HepG2 (cell line): ENCODE measurements around the gene FAM168A. TPM values are rescaled to one million over a fixed set of nuclear protein-coding genes. Genes with fewer than 3 reads are reported as not detected.

Experiments
- ATAC-seq: fragments of 200-7000 bp; cut with Tn5 transposase; 3 replicates; pipeline ENCODE4 v1.9.1; 2020; ENCODE audit warnings: mild to moderate bottlenecking, moderate library complexity
- BruUV-seq: library from RNA; stranded (reverse); fragments of 400-500 nt; replicated peaks from 2 replicates; lab custom pipeline; 2021; lab: Mats Ljungman, UMichigan
- CTCF ChIA-PET: fragments of 300-600 bp; formaldehyde crosslinking; extraction: SDS; loops from one replicate; lab custom pipeline; 2021; ENCODE audit warnings: low total read pairs, inconsistent platforms, low intra/inter-chr PET ratio; lab: Yijun Ruan, JAX
- POLR2A ChIA-PET: fragments of 350-600 bp; sonication (Branson Sonifier 250); formaldehyde crosslinking; loops from one replicate; lab custom pipeline; 2020; ENCODE audit warnings: antibody characterized with exemption, inconsistent platforms; lab: Yijun Ruan, JAX
- DNase-seq: peaks from one replicate; pipeline ENCODE4 v3.0.0-alpha.2; 2015; ENCODE audit warnings: low spot score
- FAIRE-seq: peaks from 3 replicates; lab custom pipeline; 2011; peaks lifted over from hg19 to GRCh38; lab: Jason Lieb, UNC
- H2AFZ ChIP-seq: one replicate; pipeline ENCODE4 v1.6.1; 2011; ENCODE audit warnings: low read length, inconsistent platforms
- H3K27ac ChIP-seq: fragments of 300-600 bp; 3 replicates; pipeline ENCODE4 v1.8.0; 2011; ENCODE audit warnings: mixed run types, mild to moderate bottlenecking, mixed read lengths, low read length, inconsistent platforms; ENCODE audit not compliant: insufficient read depth; ENCODE audit errors: extremely low read length
- H3K27me3 ChIP-seq, 2 experiments: fragments of 200-600 bp in 1 of 2; 2 replicates in 1 of 2; 3 replicates in 1 of 2; pipeline versions ENCODE4 v1.6.0 to v1.8.0; 2011; ENCODE audit warnings: low read length in 2 of 2, mild to moderate bottlenecking in 2 of 2, moderate library complexity in 2 of 2, inconsistent platforms in 1 of 2; ENCODE audit not compliant: insufficient read depth in 2 of 2, control insufficient read depth in 1 of 2
- H3K36me3 ChIP-seq, 2 experiments: fragments of 200-600 bp in 1 of 2; replicated peaks in 1 of 2; 2 replicates in 1 of 2; 3 replicates in 1 of 2; pipeline versions ENCODE4 v1.5.1 to v1.8.0; 2011; ENCODE audit warnings: low read length in 2 of 2, inconsistent platforms in 1 of 2; ENCODE audit not compliant: insufficient read depth in 2 of 2, control insufficient read depth in 1 of 2
- H3K4me1 ChIP-seq: 2 replicates; pipeline ENCODE4 v1.5.1; 2012; ENCODE audit warnings: low read length, inconsistent platforms; ENCODE audit not compliant: insufficient read depth
- H3K4me2 ChIP-seq: 2 replicates; pipeline ENCODE4 v1.6.0; 2011; ENCODE audit warnings: low read depth, low read length, inconsistent platforms
- H3K4me3 ChIP-seq, 3 experiments: fragments of 200-600 bp in 1 of 3; sonication (generic), shearing (Covaris generic) in 1 of 3; replicated peaks in 1 of 3; 2 replicates each; pipeline ENCODE4 v1.5.1; 2011 to 2016; ENCODE audit warnings: low read length in 3 of 3, inconsistent platforms in 2 of 3, low read depth in 2 of 3, mild to moderate bottlenecking in 2 of 3, control low read depth in 1 of 3, mixed read lengths in 1 of 3; ENCODE audit not compliant: insufficient read depth in 1 of 3
- H3K79me2 ChIP-seq: one replicate; pipeline ENCODE4 v1.6.1; 2011; ENCODE audit warnings: low read length, inconsistent platforms; ENCODE audit not compliant: insufficient read depth
- H3K9ac ChIP-seq: 2 replicates; pipeline ENCODE4 v1.6.0; 2011; ENCODE audit warnings: mild to moderate bottlenecking, low read depth, low read length, inconsistent platforms; ENCODE audit not compliant: insufficient read depth
- H3K9me3 ChIP-seq: 2 replicates; pipeline ENCODE4 v1.5.1; 2012; ENCODE audit warnings: mild to moderate bottlenecking, low read length
- H4K20me1 ChIP-seq: 2 replicates; pipeline ENCODE4 v1.6.0; 2011; ENCODE audit warnings: inconsistent platforms, mild to moderate bottlenecking, low read length, moderate library complexity; ENCODE audit not compliant: insufficient read depth
- ADNP ChIP-seq: sonication (generic); formaldehyde crosslinking; IDR thresholded peaks from 2 replicates; pipeline ENCODE4 v1.4.0; 2020; ENCODE audit warnings: missing genetic modification reagents
- MED13 ChIP-seq: sonication (generic); formaldehyde crosslinking; IDR thresholded peaks from 2 replicates; pipeline ENCODE4 v1.5.0; 2020; ENCODE audit warnings: missing genetic modification reagents
- MTERF4 ChIP-seq: sonication (generic); formaldehyde crosslinking; IDR thresholded peaks from 2 replicates; pipeline ENCODE4 v1.8.0; 2023; ENCODE audit warnings: mild to moderate bottlenecking, missing genetic modification reagents
- PHF5A ChIP-seq: IDR thresholded peaks from one replicate; pipeline ENCODE4 v1.6.1; 2018; ENCODE audit warnings: low read depth, missing genetic modification reagents; ENCODE audit not compliant: unreplicated experiment
- RFX1 ChIP-seq: fragments of 450-650 bp; IDR thresholded peaks from 2 replicates; pipeline ENCODE4 v1.6.1; 2017
- SMAD3 ChIP-seq: sonication (generic); formaldehyde crosslinking; IDR thresholded peaks from 2 replicates; pipeline ENCODE4 v1.4.0; 2020; ENCODE audit warnings: missing genetic modification reagents
- TBP ChIP-seq: sonication (generic); formaldehyde crosslinking; IDR thresholded peaks from 2 replicates; pipeline ENCODE4 v1.5.0; 2020; ENCODE audit warnings: missing genetic modification reagents
- TRIM24 ChIP-seq: sonication (generic); formaldehyde crosslinking; IDR thresholded peaks from 2 replicates; pipeline ENCODE4 v1.8.0; 2022; ENCODE audit warnings: mild to moderate bottlenecking, missing genetic modification reagents
- ZNF205 ChIP-seq: IDR thresholded peaks from 2 replicates; pipeline ENCODE4 v1.6.1; 2018; ENCODE audit warnings: missing biosample characterization, missing genetic modification reagents
- ZNF367 ChIP-seq: sonication (generic); formaldehyde crosslinking; IDR thresholded peaks from 2 replicates; pipeline ENCODE4 v1.4.0; 2020; ENCODE audit warnings: missing genetic modification reagents, borderline replicate concordance
- ZNF674 ChIP-seq: sonication (generic); formaldehyde crosslinking; IDR thresholded peaks from 2 replicates; pipeline ENCODE4 v1.5.0; 2020; ENCODE audit warnings: low read depth, mild to moderate bottlenecking, missing genetic modification reagents
- ZNF83 ChIP-seq: sonication (generic); formaldehyde crosslinking; IDR thresholded peaks from 2 replicates; pipeline ENCODE4 v1.4.0; 2020; ENCODE audit warnings: missing genetic modification reagents, mild to moderate bottlenecking, borderline replicate concordance
- WGBS: methylation state at CpG from one replicate; pipeline ENCODE4 v1.1.6; 2017; ENCODE audit warnings: low lambda C conversion rate; 5-methylcytosine and 5-hydroxymethylcytosine counted together
- in situ Hi-C: cut with HindIII; loops from 2 replicates; pipeline ENCODE4 v1.10.0; 2017; ENCODE audit warnings: low pct_unique_long_range_greater_than_20kb; ENCODE audit not compliant: extremely low pct_ligation_motif_present
- intact Hi-C: fragments of 100-400 bp; cut with micrococcal nuclease; formaldehyde crosslinking; loops from one replicate; pipeline ENCODE4 v1.10.0; 2022; ENCODE audit not compliant: unreplicated experiment
- polyA plus RNA-seq, 8 experiments: library from polyadenylated mRNA; depleted of rRNA in 3 of 8; stranded (reverse) in 7 of 8; unstranded in 1 of 8; fragments of >200 nt; fragmentation: Illumina TruSeq in 4 of 8; extraction: Trizol in 4 of 8; gene quantifications; 2 replicates each; pipeline versions ENCODE4 v1.2.1 to v1.2.3, GENCODE V29; 2011 to 2016; ENCODE audit warnings: low read depth in 4 of 8, missing spikeins in 1 of 8, mixed read lengths in 1 of 8; ENCODE audit not compliant: insufficient read depth in 1 of 8
- total RNA-seq, 5 experiments: library from RNA; depleted of rRNA; stranded (reverse); fragments of >200 nt; fragmentation: Illumina TruSeq; extraction: Trizol; gene quantifications; 2 replicates each; pipeline ENCODE4 v1.2.3, GENCODE V29; 2016; ENCODE audit warnings: low read depth in 1 of 5
- TF ChIP-seq, protein P1 (sequence below): sonication (generic); formaldehyde crosslinking; IDR thresholded peaks from 2 replicates; pipeline ENCODE4 v1.4.0; 2020; ENCODE audit warnings: low read depth, mild to moderate bottlenecking, missing genetic modification reagents

FAM168A gene
- total and polyA plus RNA-seq, 2 of the 13 experiments (the other 11 are each of a cell fraction or from before 2014, with no cell fraction given), result 13.9 to 15.8 TPM

GRCh38 chr11:73532310-73532709 is 65.6 kb downstream of the FAM168A start:
- intact Hi-C loops (no loop called here), in situ Hi-C loops (no loop called here)
- POLR2A ChIA-PET, result no interaction called here
- H3K4me2 ChIP-seq, result no peak overlapping the region
- no peak overlapping the region for H2AFZ ChIP-seq
- H3K27me3 ChIP-seq, result no peaks in the 10 kb centered on the region
- no peak for FAIRE-seq
- no peak for TF ChIP-seq ZNF367 (CRISPR knock-in tag)
- TF ChIP-seq MTERF4 (CRISPR knock-in tag), result no peak
- no peak for TF ChIP-seq ZNF674 (CRISPR knock-in tag)
- DNase-seq, result no peak
- ATAC-seq, result no peak
- H4K20me1 ChIP-seq, result no peaks in the 10 kb centered on the region
- no TSS peak for BruUV-seq
- H3K9me3 ChIP-seq, result no peaks in the 10 kb centered on the region
- peaks cover 11% of the 10 kb centered on the region; the same call in 1 of the 2 replicates for H3K4me1 ChIP-seq
- H3K36me3 ChIP-seq, result no peaks in the 10 kb centered on the region
- H3K9ac ChIP-seq, result no peak overlapping the region
- H3K27ac ChIP-seq, result no peak overlapping the region
- H3K4me3 ChIP-seq, result no peak overlapping the region
- CTCF ChIA-PET, result no interaction called here
- WGBS, result 90% methylated on average over 1 of the region's 1 CpG
- H3K79me2 ChIP-seq, result no peaks in the 10 kb centered on the region

DNA sequence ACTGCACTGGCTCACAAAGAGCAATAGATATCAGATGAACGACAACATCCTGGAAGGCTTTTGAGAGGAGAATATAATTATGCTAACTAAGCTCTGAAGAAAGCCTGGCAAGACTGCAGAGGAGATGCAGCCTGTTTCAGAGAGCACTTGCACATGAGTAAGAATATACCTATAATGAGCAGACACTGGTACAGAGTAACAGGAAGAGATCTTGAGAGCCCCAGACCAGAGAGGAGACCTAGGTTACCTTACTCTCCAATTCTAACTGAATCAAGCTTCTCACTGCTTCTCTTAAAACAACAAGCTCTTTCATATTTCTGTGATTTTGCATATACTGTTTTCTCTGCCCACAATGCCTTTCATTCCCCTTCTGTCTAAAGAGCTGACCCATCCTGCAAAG is 66.5 kb downstream of the FAM168A start:
- CTCF ChIA-PET, result no interaction called here
- FAIRE-seq, result no peak
- Histone ChIP-seq H3K4me1 (peaks cover 11% of the 10 kb centered on the region; the same call in 1 of the 2 replicates), H3K27ac (no peak overlapping the region)
- TF ChIP-seq ZNF205 (CRISPR knock-in tag), result no peak
- no peak for TF ChIP-seq MED13 (CRISPR knock-in tag)
- no peak for TF ChIP-seq RFX1
- TF ChIP-seq, protein P1, sequence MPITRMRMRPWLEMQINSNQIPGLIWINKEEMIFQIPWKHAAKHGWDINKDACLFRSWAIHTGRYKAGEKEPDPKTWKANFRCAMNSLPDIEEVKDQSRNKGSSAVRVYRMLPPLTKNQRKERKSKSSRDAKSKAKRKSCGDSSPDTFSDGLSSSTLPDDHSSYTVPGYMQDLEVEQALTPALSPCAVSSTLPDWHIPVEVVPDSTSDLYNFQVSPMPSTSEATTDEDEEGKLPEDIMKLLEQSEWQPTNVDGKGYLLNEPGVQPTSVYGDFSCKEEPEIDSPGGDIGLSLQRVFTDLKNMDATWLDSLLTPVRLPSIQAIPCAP (CRISPR knock-in tag), result no peak
- no peak for TF ChIP-seq SMAD3 (CRISPR knock-in tag)
- TF ChIP-seq TBP, result no peak
- TF ChIP-seq ADNP (CRISPR knock-in tag), result no peak
- TF ChIP-seq TRIM24, result no peak
- no peak for TF ChIP-seq PHF5A (CRISPR knock-in tag)
- no peak for TF ChIP-seq MTERF4 (CRISPR knock-in tag)
- TF ChIP-seq ZNF83 (CRISPR knock-in tag), result no peak
- TF ChIP-seq, all 625 proteins: peak for 0
- no peak overlapping the region for H2AFZ ChIP-seq
- 92% methylated on average over 1 of the region's 1 CpG for WGBS
- H3K9me3 ChIP-seq, result no peaks in the 10 kb centered on the region
- H3K4me3 ChIP-seq, result no peak overlapping the region
- H3K36me3 ChIP-seq, result no peaks in the 10 kb centered on the region
- intact Hi-C loops, result no loop called here
- H4K20me1 ChIP-seq, result no peaks in the 10 kb centered on the region
- no peaks in the 10 kb centered on the region for H3K79me2 ChIP-seq
- no peaks in the 10 kb centered on the region for H3K27me3 ChIP-seq
- ATAC-seq, result no peak
- H3K4me2 ChIP-seq, result no peak overlapping the region
- no peak overlapping the region for H3K9ac ChIP-seq
- POLR2A ChIA-PET, result no interaction called here
- no peak for DNase-seq
- BruUV-seq, result no TSS peak
- in situ Hi-C loops, result no loop called here
